PC-9 (cell line): ENCODE data around the gene CTLA4.

Experiments
- EZH2 ChIP-seq: fragments of 200-600 bp; sonication (generic); IDR thresholded peaks from 2 replicates; pipeline ENCODE4 v1.8.0; 2017; ENCODE audit warnings: antibody characterized with exemption, low read depth
- TF ChIP-seq, protein P1 (sequence below): fragments of 200-600 bp; sonication (generic); conservative IDR thresholded peaks from 2 replicates; pipeline ENCODE4 v1.6.1; 2017; ENCODE audit warnings: mixed run types, antibody characterized with exemption, mild to moderate bottlenecking, moderate library complexity

DNA sequence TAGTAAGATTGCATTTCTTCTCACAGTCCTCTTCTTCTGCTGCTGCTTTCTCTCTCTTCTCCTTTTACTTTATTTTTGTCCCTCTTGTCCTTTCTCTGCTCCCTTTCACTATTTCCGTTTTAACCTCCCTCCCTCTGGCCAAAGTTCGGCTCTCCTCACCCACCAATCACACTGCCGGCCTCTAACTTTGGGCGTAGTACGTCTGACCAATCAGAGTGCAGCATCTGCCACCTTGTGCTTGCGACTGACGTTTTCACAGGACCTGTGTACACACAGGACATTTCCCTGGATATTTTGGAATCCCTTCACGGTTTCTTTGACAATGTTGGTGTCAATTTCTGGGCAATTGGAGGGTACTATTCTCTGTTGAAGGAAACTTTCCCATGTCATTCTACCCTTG is 46.4 kb downstream of the CTLA4 start:
- TF ChIP-seq, protein P1, sequence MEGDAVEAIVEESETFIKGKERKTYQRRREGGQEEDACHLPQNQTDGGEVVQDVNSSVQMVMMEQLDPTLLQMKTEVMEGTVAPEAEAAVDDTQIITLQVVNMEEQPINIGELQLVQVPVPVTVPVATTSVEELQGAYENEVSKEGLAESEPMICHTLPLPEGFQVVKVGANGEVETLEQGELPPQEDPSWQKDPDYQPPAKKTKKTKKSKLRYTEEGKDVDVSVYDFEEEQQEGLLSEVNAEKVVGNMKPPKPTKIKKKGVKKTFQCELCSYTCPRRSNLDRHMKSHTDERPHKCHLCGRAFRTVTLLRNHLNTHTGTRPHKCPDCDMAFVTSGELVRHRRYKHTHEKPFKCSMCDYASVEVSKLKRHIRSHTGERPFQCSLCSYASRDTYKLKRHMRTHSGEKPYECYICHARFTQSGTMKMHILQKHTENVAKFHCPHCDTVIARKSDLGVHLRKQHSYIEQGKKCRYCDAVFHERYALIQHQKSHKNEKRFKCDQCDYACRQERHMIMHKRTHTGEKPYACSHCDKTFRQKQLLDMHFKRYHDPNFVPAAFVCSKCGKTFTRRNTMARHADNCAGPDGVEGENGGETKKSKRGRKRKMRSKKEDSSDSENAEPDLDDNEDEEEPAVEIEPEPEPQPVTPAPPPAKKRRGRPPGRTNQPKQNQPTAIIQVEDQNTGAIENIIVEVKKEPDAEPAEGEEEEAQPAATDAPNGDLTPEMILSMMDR, result no peak
- no peak for TF ChIP-seq EZH2
